IPS DF 6.9 (cell line): ENCODE data around the gene RC3H2.
"Not testable (repeated sequence)": the region's sequence is repeated elsewhere in the genome, so short reads cannot be mapped to it uniquely, and the experiment has no call there.

Source experiments
- DNase-seq: peaks from one replicate; pipeline ENCODE4 v3.0.0-alpha.2; 2013; ENCODE audit warnings: low read depth, low spot score
- H3K27ac ChIP-seq: one replicate; pipeline ENCODE4 v1.5.1; 2013; ENCODE audit warnings: low read length, control low read depth
- H3K27me3 ChIP-seq: 2 replicates; pipeline ENCODE4 v1.6.1; 2013; ENCODE audit warnings: mild to moderate bottlenecking, low read length; ENCODE audit not compliant: control insufficient read depth, insufficient read depth
- H3K36me3 ChIP-seq: 2 replicates; pipeline ENCODE4 v1.6.1; 2013; ENCODE audit warnings: low read length; ENCODE audit not compliant: control insufficient read depth, insufficient read depth
- H3K4me1 ChIP-seq: 2 replicates; pipeline ENCODE4 v1.6.1; 2013; ENCODE audit warnings: low read length; ENCODE audit not compliant: control insufficient read depth, insufficient read depth
- H3K4me3 ChIP-seq: 2 replicates; pipeline ENCODE4 v1.5.1; 2013; ENCODE audit warnings: mild to moderate bottlenecking, low read length
- H3K9me3 ChIP-seq: 2 replicates; pipeline ENCODE4 v1.6.1; 2013; ENCODE audit warnings: low read length, inconsistent platforms; ENCODE audit not compliant: control insufficient read depth, insufficient read depth
- WGBS: extraction: QIAGEN DNeasy Blood & Tissue Kit; methylation state at CpG from one replicate; pipeline ENCODE4 v1.1.7; 2013; ENCODE audit warnings: mixed read lengths, missing lambda C conversion rate; ENCODE audit not compliant: insufficient read length, insufficient coverage; 5-methylcytosine and 5-hydroxymethylcytosine counted together

Gene RC3H2

GRCh38 chr9:122809261-122809660 is 95.9 kb downstream of the RC3H2 start:
- H3K27me3 ChIP-seq, H3K9me3 ChIP-seq: not testable (repeated sequence)

DNA sequence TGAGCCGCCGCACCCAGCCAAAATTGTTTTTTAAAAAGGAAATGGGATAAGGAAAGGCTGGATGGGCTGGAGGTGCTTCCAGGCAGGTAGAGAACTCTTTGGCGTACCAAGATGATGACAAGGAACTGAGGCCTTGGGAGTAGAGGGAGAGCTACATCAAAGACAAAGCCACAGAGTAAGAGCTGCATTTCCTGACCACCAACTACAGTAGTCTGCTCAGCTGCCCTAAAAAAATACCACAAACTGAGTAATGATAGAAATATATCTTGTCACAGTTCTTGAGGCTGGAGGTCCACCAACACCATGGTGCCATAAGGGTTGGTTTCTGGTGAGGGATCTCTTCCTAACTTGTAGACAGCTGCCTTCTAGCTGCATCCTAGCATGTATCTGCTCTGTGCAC is 97.0 kb downstream of the RC3H2 start:
- Histone ChIP-seq H3K4me3 (no peak overlapping the region), H3K9me3 (no peaks in the 10 kb centered on the region), H3K4me1 (no peaks in the 10 kb centered on the region), H3K27me3 (no peaks in the 10 kb centered on the region), H3K27ac (no peak overlapping the region), H3K36me3 (no peaks in the 10 kb centered on the region)
- WGBS, result no CpG with 5 or more reads among the region's 3 CpGs
- DNase-seq, result no peak

More at GRCh38 chr9:122809261-122809660, 95.9 kb downstream of the RC3H2 start:
- DNase-seq, H3K36me3 ChIP-seq, H3K4me1 ChIP-seq, H3K4me3 ChIP-seq, H3K27ac ChIP-seq: not testable (repeated sequence)
- no CpG with 5 or more reads among the region's 7 CpGs for WGBS

- Histone ChIP-seq H3K9me3 (no peaks in the 10 kb centered on the region), H3K4me3 (no peak overlapping the region), H3K27me3 (no peaks in the 10 kb centered on the region), H3K36me3 (no peaks in the 10 kb centered on the region), H3K27ac (no peak overlapping the region), H3K4me1 (no peaks in the 10 kb centered on the region)
- DNase-seq, result no peak
- WGBS, result no CpG with 5 or more reads among the region's 1 CpG
Measured at GRCh38 chr9:122807271-122807900, 97.8 kb downstream of the RC3H2 start.

GRCh38 chr9:122806661-122807060 is 98.5 kb downstream of the RC3H2 start:
- DNase-seq, result no peak
- Histone ChIP-seq H3K4me3 (no peak overlapping the region), H3K27me3 (no peaks in the 10 kb centered on the region), H3K27ac (no peak overlapping the region), H3K9me3 (no peaks in the 10 kb centered on the region), H3K36me3 (no peaks in the 10 kb centered on the region), H3K4me1 (no peaks in the 10 kb centered on the region)
- WGBS, result no CpG with 5 or more reads among the region's 4 CpGs

GRCh38 chr9:122800066-122801060 is 104.8 kb downstream of the RC3H2 start, which contains the start of gene OR1K1:
Gene OR1K1, plus strand, starts transcription at chr9:122800123. Its CDS starts 0 bp downstream, at chr9:122800123.
- no CpG with 5 or more reads among the region's 30 CpGs for WGBS
- Histone ChIP-seq H3K36me3 (no peaks in the 10 kb centered on the region), H3K27me3 (no peaks in the 10 kb centered on the region; the same call in 1 of the 2 replicates), H3K9me3 (peaks cover 2% of the 10 kb centered on the region; the same call in 1 of the 2 replicates), H3K4me1 (no peaks in the 10 kb centered on the region), H3K4me3 (no peak within 1 kb of the TSS), H3K27ac (no peak within 1 kb of the TSS)
- no peak for DNase-seq

GRCh38 chr9:122797316-122798063 is 107.7 kb downstream of the RC3H2 start:
- Histone ChIP-seq H3K4me1 (no peaks in the 10 kb centered on the region), H3K27ac (no peak overlapping the region), H3K27me3 (no peaks in the 10 kb centered on the region; the same call in 1 of the 2 replicates), H3K9me3 (peaks cover 2% of the 10 kb centered on the region; the same call in 1 of the 2 replicates), H3K36me3 (no peaks in the 10 kb centered on the region), H3K4me3 (no peak overlapping the region)
- no CpG with 5 or more reads among the region's 6 CpGs for WGBS
- no peak for DNase-seq
